ENCODE results near the gene RAB4B. TPM values are rescaled to one million over a fixed set of nuclear protein-coding genes. Genes with fewer than 3 reads are reported as not detected.

RAB4B gene
- total and polyA plus RNA-seq, 2 of the 13 experiments (the other 11 are each of a cell fraction or from before 2014, with no cell fraction given), result 3.3 to 5.4 TPM

DNA sequence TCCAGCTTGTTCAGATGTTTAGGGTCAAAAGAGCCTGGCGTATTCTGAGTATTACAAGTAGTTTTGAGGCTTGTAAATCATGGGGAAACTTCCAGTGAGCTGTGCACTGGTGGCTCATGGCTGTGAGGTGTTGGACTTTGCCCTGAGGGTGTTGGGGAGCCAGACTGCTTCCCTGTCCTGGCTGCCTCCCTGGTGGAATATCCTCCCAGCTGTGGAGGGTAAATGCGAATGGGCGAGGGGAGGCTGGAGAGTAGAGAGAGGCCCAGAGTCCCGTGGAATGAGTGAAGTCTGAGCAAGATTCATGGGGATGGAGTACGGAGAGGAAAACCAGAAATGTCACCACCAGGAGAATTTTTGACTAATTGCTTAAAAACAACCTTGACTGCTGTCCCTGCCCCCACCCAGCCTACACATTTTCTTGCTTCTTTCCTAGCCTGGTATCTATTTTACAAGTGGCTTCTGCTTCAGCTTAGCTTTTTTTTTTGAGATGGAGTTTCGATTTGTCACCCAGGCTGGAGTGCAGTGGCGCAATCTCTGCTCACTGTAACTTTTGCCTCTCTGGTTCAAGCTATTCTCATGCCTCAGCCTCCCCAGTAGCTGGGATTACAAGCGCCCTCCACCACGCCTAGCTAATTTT lies 23.3 kb upstream of the RAB4B start (continued):
- TF ChIP-seq ZNF343 (CRISPR knock-in tag; IDR thresholded peaks at IDR 0.05) (peak; percentile 66; the same call in 1 of the 2 replicates), RAD21 (CRISPR knock-in tag; IDR thresholded peaks at IDR 0.05) (peak; percentile 40; the same call in 1 of the 2 replicates), ZNF263 (CRISPR knock-in tag; IDR thresholded peaks at IDR 0.05) (0 out of 2 replicates have a peak, but pooled peaks have one; percentile 25), ZNF34 (CRISPR knock-in tag; IDR thresholded peaks at IDR 0.05; ENCODE audit: borderline replicate concordance) (no peak), EP300 (IDR thresholded peaks at IDR 0.05; ENCODE audit: low read depth in 2 of 2, low read length in 2 of 2) (peak in 1 of 2 experiments; percentile 8; a peak in 1 of 4 replicates), EP300 (CRISPR knock-in tag; IDR thresholded peaks at IDR 0.05; ENCODE audit: borderline replicate concordance) (no peak), ARNTL (CRISPR knock-in tag; IDR thresholded peaks at IDR 0.05) (0 out of 2 replicates have a peak, but pooled peaks have one; percentile 41), POLR2G (IDR thresholded peaks at IDR 0.05; ENCODE audit: low read depth, low read length) (peak; percentile 48; the same call in 1 of the 2 replicates), KMT2B (CRISPR knock-in tag; IDR thresholded peaks at IDR 0.05) (no peak), SKI (IDR thresholded peaks at IDR 0.05; ENCODE audit: partially characterized antibody) (peak; percentile 13), ZNF644 (CRISPR knock-in tag; IDR thresholded peaks at IDR 0.05; ENCODE audit: low read depth) (peak; percentile 61; the same call in 1 of the 2 replicates), ZNF788 (CRISPR knock-in tag; IDR thresholded peaks at IDR 0.05; ENCODE audit: borderline replicate concordance) (no peak), ZNF230 (CRISPR knock-in tag; IDR thresholded peaks at IDR 0.05) (0 out of 2 replicates have a peak, but pooled peaks have one; percentile 53), ZNF777 (CRISPR knock-in tag; IDR thresholded peaks at IDR 0.05) (0 out of 2 replicates have a peak, but pooled peaks have one; percentile 12), PHF21A (CRISPR knock-in tag; IDR thresholded peaks at IDR 0.05) (peak; percentile 56)
- TF ChIP-seq, protein P1, sequence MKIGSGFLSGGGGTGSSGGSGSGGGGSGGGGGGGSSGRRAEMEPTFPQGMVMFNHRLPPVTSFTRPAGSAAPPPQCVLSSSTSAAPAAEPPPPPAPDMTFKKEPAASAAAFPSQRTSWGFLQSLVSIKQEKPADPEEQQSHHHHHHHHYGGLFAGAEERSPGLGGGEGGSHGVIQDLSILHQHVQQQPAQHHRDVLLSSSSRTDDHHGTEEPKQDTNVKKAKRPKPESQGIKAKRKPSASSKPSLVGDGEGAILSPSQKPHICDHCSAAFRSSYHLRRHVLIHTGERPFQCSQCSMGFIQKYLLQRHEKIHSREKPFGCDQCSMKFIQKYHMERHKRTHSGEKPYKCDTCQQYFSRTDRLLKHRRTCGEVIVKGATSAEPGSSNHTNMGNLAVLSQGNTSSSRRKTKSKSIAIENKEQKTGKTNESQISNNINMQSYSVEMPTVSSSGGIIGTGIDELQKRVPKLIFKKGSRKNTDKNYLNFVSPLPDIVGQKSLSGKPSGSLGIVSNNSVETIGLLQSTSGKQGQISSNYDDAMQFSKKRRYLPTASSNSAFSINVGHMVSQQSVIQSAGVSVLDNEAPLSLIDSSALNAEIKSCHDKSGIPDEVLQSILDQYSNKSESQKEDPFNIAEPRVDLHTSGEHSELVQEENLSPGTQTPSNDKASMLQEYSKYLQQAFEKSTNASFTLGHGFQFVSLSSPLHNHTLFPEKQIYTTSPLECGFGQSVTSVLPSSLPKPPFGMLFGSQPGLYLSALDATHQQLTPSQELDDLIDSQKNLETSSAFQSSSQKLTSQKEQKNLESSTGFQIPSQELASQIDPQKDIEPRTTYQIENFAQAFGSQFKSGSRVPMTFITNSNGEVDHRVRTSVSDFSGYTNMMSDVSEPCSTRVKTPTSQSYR (CRISPR knock-in tag; IDR thresholded peaks at IDR 0.05; ENCODE audit: borderline replicate concordance), result peak; percentile 32; the same call in 1 of the 2 replicates
- TF ChIP-seq, protein P2, sequence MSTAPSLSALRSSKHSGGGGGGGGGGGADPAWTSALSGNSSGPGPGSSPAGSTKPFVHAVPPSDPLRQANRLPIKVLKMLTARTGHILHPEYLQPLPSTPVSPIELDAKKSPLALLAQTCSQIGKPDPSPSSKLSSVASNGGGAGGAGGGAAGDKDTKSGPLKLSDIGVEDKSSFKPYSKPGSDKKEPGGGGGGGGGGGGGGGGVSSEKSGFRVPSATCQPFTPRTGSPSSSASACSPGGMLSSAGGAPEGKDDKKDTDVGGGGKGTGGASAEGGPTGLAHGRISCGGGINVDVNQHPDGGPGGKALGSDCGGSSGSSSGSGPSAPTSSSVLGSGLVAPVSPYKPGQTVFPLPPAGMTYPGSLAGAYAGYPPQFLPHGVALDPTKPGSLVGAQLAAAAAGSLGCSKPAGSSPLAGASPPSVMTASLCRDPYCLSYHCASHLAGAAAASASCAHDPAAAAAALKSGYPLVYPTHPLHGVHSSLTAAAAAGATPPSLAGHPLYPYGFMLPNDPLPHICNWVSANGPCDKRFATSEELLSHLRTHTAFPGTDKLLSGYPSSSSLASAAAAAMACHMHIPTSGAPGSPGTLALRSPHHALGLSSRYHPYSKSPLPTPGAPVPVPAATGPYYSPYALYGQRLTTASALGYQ (CRISPR knock-in tag; IDR thresholded peaks at IDR 0.05), result 0 out of 2 replicates have a peak, but pooled peaks have one; percentile 44
- TF ChIP-seq, protein P3, sequence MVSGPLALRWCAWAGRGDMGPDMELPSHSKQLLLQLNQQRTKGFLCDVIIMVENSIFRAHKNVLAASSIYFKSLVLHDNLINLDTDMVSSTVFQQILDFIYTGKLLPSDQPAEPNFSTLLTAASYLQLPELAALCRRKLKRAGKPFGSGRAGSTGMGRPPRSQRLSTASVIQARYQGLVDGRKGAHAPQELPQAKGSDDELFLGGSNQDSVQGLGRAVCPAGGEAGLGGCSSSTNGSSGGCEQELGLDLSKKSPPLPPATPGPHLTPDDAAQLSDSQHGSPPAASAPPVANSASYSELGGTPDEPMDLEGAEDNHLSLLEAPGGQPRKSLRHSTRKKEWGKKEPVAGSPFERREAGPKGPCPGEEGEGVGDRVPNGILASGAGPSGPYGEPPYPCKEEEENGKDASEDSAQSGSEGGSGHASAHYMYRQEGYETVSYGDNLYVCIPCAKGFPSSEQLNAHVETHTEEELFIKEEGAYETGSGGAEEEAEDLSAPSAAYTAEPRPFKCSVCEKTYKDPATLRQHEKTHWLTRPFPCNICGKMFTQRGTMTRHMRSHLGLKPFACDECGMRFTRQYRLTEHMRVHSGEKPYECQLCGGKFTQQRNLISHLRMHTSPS (CRISPR knock-in tag; IDR thresholded peaks at IDR 0.05; ENCODE audit: low read depth), result no peak
- TF ChIP-seq, protein P4, sequence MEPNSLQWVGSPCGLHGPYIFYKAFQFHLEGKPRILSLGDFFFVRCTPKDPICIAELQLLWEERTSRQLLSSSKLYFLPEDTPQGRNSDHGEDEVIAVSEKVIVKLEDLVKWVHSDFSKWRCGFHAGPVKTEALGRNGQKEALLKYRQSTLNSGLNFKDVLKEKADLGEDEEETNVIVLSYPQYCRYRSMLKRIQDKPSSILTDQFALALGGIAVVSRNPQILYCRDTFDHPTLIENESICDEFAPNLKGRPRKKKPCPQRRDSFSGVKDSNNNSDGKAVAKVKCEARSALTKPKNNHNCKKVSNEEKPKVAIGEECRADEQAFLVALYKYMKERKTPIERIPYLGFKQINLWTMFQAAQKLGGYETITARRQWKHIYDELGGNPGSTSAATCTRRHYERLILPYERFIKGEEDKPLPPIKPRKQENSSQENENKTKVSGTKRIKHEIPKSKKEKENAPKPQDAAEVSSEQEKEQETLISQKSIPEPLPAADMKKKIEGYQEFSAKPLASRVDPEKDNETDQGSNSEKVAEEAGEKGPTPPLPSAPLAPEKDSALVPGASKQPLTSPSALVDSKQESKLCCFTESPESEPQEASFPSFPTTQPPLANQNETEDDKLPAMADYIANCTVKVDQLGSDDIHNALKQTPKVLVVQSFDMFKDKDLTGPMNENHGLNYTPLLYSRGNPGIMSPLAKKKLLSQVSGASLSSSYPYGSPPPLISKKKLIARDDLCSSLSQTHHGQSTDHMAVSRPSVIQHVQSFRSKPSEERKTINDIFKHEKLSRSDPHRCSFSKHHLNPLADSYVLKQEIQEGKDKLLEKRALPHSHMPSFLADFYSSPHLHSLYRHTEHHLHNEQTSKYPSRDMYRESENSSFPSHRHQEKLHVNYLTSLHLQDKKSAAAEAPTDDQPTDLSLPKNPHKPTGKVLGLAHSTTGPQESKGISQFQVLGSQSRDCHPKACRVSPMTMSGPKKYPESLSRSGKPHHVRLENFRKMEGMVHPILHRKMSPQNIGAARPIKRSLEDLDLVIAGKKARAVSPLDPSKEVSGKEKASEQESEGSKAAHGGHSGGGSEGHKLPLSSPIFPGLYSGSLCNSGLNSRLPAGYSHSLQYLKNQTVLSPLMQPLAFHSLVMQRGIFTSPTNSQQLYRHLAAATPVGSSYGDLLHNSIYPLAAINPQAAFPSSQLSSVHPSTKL (CRISPR knock-in tag; IDR thresholded peaks at IDR 0.05), result peak; percentile 31; the same call in 1 of the 2 replicates
